NCI-H1930 (cell line): ENCODE results near the gene FOXR1.
"Not testable (repeated sequence)": the region's sequence is repeated elsewhere in the genome, so short reads cannot be mapped to it uniquely, and the experiment has no call there.

ENCODE experiments used
- DNase-seq, 2 experiments: peaks; one replicate each; lab custom pipeline; 2025; lab: John Stamatoyannopoulos, UW

The FOXR1 gene

GRCh38 chr11:118997627-118998387, 26.2 kb downstream of the FOXR1 start, which contains the start of gene CENATAC:
TSS of gene CENATAC (plus strand) at chr11:118998138. CDS start at chr11:118998198, 60 bp downstream.
- DNase-seq: peak; percentile 85 to 94

GRCh38 chr11:118998388-118998717, 26.8 kb downstream of the FOXR1 start:
- DNase-seq: no peak

DNA sequence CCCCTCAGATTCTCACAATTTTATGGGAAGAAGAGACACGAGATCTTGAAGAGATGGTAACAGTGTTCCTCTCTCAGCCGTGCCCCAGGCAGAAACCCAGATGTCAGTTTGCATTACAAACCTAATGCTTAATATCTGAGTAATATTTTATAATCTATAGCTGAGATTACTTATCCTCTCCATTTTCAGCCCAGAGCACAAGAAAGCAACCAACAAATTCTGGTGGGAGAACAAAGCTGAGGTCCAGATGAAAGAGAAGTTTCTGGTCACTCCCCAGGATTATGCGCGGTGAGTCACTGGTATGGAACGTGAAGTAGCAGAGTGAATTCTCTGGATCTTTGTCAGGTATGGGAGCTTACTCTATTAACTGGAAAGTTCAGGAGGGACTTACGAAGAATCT, 27.3 kb downstream of the FOXR1 start:
- no peak for DNase-seq

DNA sequence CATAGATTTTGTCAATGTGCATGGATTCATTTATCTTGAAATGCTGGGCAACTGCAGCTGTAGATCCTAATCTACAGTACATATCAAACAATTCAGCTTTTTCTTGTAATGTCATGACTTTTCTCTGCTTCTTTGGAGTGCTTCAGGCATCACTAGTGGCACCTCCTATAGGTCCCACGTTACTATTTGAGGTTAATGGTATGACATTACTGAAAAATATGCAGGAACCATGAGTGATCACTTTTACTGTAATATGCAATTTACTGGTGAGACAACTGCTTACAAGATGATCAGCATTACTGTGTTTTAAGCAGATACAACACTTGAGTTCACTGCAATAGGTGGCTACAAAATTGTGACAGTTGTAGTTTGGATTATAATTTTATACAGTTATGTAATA, 29.3 kb downstream of the FOXR1 start:
- DNase-seq: no peak

GRCh38 chr11:119006656-119007055, 35.1 kb downstream of the FOXR1 start:
- DNase-seq: no peak

- DNase-seq: no peak
Measured at GRCh38 chr11:119011476-119012053, 40.0 kb downstream of the FOXR1 start.

- DNase-seq: no peak
Measured at GRCh38 chr11:119012629-119013170, 41.1 kb downstream of the FOXR1 start.

- no peak for DNase-seq
Measured at GRCh38 chr11:119014209-119014924, 42.8 kb downstream of the FOXR1 start.

- no peak for DNase-seq
Measured at GRCh38 chr11:119015054-119015611, 43.6 kb downstream of the FOXR1 start.

DNA sequence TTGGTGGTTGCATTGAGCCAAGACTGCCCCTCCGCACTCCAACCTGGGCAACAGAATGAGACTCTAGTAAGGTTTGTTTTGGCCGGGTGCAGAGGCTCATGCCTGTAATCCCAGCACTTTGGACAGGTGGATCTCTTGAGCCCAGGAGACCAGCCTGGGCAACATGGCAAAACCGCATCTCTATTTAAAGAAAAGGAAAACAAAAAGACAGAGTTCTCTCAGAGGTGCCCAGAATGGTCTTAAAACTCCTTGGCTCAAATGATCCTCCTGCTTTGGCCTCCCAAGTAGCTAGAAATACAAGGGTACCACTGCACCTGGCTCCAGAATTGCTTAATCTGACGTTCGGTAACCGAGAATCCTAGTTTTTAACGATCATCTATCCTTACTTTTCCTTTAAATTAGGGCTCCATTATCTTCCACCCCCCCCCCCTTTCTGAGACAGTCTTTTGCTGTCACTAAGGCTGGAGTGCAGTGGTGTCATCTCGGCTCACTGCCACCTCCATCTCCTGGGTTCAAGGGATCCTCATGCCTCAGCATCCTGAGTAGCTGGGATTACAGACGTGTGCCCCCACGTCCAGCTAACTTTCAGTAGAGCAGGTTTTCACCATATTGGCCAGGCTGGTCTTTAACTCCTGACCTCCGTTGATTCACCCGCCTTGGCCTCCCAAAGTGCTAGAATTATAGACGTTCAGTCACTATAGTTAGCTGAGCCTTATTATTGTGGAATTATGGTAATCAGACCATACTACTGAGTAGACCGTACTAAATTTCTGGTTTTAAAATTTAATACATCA, 44.9 kb downstream of the FOXR1 start:
- no peak for DNase-seq

DNA sequence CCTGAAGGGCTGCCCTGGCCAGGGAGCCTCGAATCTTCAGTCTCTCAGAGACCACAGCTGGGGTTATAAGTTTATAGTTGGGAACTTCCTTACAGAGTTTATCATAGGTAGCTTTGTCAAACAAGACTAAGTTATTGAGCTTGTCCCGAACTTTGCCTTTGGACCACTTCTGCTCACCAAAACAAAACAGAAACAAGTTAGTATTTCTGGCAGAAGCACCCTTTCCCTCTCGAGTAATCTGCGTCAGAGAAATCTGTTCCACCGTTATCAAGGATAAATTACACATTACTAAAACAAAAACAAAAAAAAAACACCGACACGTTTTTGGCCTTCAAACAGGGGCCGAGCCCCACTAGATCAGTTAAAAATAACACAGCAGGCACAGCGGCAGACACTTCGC, 45.8 kb downstream of the FOXR1 start:
- DNase-seq: not testable (repeated sequence)

DNA sequence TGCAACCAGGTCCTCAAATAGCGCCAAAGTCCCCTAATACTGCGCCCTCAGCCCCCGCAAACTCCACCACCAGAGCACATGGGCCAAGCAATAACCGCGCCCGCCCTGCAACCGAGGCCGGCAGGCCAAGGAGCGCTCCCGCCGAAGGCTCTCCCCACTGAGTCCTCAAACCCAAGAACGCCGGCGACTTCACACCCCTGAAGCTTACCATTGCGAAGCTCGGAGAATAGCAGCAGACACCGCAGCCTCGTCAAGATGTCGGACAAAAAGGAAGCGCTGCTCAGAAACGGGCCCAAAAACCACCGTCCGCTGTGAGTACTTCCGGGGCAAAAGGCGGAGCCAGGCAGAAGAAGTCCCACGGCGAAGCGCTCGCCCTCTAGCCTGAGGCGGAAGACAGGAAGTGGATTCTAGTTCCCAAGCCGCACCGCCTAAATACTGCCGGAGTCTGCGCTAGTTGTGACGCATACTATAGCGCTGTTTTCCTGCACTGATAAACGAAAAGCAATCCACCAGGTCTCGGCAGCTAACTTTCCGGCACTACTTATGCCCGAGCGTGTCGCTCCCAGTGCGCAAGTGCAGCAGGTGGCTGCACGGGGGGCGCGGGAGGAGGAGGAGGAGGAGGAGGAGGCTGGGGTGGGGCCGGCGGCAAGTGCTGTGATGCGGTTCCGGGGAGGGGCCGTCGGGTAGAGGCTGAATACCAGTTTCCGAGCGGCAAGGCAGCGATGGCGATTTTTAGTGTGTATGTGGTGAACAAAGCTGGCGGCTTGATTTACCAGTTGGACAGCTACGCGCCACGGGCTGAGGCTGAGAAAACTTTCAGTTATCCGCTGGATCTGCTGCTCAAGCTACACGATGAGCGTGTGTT, 46.7 kb downstream of the FOXR1 start, which contains the start of the genes RPS25 and TRAPPC4:
Gene RPS25 (minus strand): TSS at position 270 of the 865 bp plus-strand sequence. CDS start 59 bp downstream, at position 211.
Gene TRAPPC4 (plus strand): TSS at position 693 of the 865 bp plus-strand sequence. CDS start 30 bp downstream, at position 723.
- peak; percentile 89 to 94 for DNase-seq

GRCh38 chr11:119019996-119020395, 48.4 kb downstream of the FOXR1 start:
- DNase-seq: no peak

GRCh38 chr11:119021631-119022030, 50.1 kb downstream of the FOXR1 start:
- no peak for DNase-seq

GRCh38 chr11:119023741-119024140, 52.2 kb downstream of the FOXR1 start:
- no peak for DNase-seq

- DNase-seq: no peak
Measured at GRCh38 chr11:119024430-119025098, 53.0 kb downstream of the FOXR1 start.

- DNase-seq: no peak
Measured at GRCh38 chr11:119025099-119025473, 53.5 kb downstream of the FOXR1 start.

DNA sequence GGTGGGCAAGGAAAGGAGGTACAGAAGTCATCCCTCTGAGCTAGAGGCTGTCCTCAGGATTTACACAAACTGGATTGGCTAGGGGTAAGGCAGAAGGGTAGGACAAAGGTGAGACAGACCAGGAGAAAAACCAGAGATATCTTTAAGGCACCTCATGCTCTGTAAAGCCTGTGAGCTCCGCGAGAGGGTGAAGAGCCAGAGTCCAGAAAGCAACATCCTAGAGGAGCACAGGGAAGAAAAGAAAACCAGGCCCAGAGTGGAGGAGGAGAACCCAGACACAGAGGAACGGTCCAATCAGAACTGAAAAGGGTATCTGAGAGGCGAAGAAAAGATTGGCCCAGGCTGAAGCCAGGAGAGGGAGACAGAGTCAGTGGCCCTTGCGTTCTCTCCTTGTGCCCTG, 54.0 kb downstream of the FOXR1 start:
- no peak for DNase-seq

GRCh38 chr11:119025978-119026766, 54.6 kb downstream of the FOXR1 start:
- DNase-seq: no peak
